Lower leg skin (tissue), 4 donors: ENCODE results near the gene CD300LB. TPM values are rescaled to one million over a fixed set of nuclear protein-coding genes. Genes with fewer than 3 reads are reported as not detected.
A peak's percentile ranks its signal among the peaks of the same experiment; 100 is the strongest.
"Not testable (repeated sequence)": the region's sequence is repeated elsewhere in the genome, so short reads cannot be mapped to it uniquely, and the experiment has no call there.

Source experiments
- DNase-seq, 2 donors: peaks; one replicate each; pipeline ENCODE4 v3.0.0-alpha.2; 2019; ENCODE audit warnings: low spot score in 2 of 2
- H3K4me3 ChIP-seq: fragments of 200-600 bp; sonication (generic); 2 replicates; pipeline ENCODE4 v1.5.1; 2017; ENCODE audit warnings: mild to moderate bottlenecking, low read depth; ENCODE audit not compliant: poor library complexity, severe bottlenecking
- CTCF ChIP-seq, 3 donors: fragments of 450-650 bp; IDR thresholded peaks; one replicate each; pipeline ENCODE4 v1.5.1; 2016; ENCODE audit warnings: antibody characterized with exemption in 3 of 3, mild to moderate bottlenecking in 3 of 3, moderate library complexity in 2 of 3
- POLR2A ChIP-seq, 2 donors: fragments of 450-650 bp; IDR thresholded peaks; one replicate each; pipeline ENCODE4 v1.6.1; 2016 to 2017; ENCODE audit warnings: antibody characterized with exemption in 2 of 2, mild to moderate bottlenecking in 1 of 2, moderate library complexity in 1 of 2
- WGBS, 2 donors: methylation state at CpG; one replicate each; pipeline ENCODE4 v1.1.5; 2018; 5-methylcytosine and 5-hydroxymethylcytosine counted together
- intact Hi-C: fragments of 100-400 bp; cut with DNase I; formaldehyde crosslinking; loops from one replicate; pipeline ENCODE4 v1.15.0; 2023; ENCODE audit warnings: low total_unique reads
- total RNA-seq, 4 donors: library from RNA; depleted of rRNA; stranded (reverse); fragments of >200 nt; gene quantifications; one replicate each; pipeline ENCODE4 v1.1.0, GENCODE V29; 2016

The CD300LB gene
- total RNA-seq, 4 donors from 2014 or later = 0.12 to 1.3 (median 0.55) TPM; not detected in 1

GRCh38 chr17:74514632-74515334, 16.5 kb downstream of the CD300LB start:
- DNase-seq = peak in 1 of 2 donors; percentile 68
- intact Hi-C loops = no loop called here
- no peak overlapping the region for H3K4me3 ChIP-seq
- 91% methylated on average over 10 of the region's 10 CpGs for WGBS, 2 donors
- TF ChIP-seq POLR2A (IDR thresholded peaks at IDR 0.05) = no peak
- peak in 1 of 3 donors; percentile 63 for TF ChIP-seq CTCF (IDR thresholded peaks at IDR 0.05)

- intact Hi-C loops = no loop called here
- no peak overlapping the region for H3K4me3 ChIP-seq
- peak in 1 of 2 donors; percentile 77 for DNase-seq
- TF ChIP-seq POLR2A (IDR thresholded peaks at IDR 0.05) (no peak), CTCF (IDR thresholded peaks at IDR 0.05) (peak in 1 of 3 donors; percentile 45)
- WGBS, 2 donors = 59 to 95% methylated on average over 3 of the region's 3 CpGs
Observed at GRCh38 chr17:74513987-74514631, 17.2 kb downstream of the CD300LB start.

- peak in 1 of 2 donors; percentile 80 for DNase-seq
- no peak for TF ChIP-seq CTCF (IDR thresholded peaks at IDR 0.05)
- TF ChIP-seq POLR2A (IDR thresholded peaks at IDR 0.05) = no peak
- 72 to 81% methylated on average over 7 of the region's 7 CpGs for WGBS, 2 donors
- H3K4me3 ChIP-seq = no peak overlapping the region
- intact Hi-C loops = no loop called here
Observed at GRCh38 chr17:74512624-74513091, 18.6 kb downstream of the CD300LB start.

- 83 to 88% methylated on average over 2 of the region's 2 CpGs for WGBS, 2 donors
- peak in 1 of 2 donors; percentile 53 for DNase-seq
- intact Hi-C loops = no loop called here
- no peak overlapping the region for H3K4me3 ChIP-seq
- TF ChIP-seq CTCF (IDR thresholded peaks at IDR 0.05) = no peak
- TF ChIP-seq POLR2A (IDR thresholded peaks at IDR 0.05) = no peak
Observed at GRCh38 chr17:74512036-74512435, 19.2 kb downstream of the CD300LB start.

- no peak overlapping the region for H3K4me3 ChIP-seq
- DNase-seq = no peak
- intact Hi-C loops = no loop called here
- TF ChIP-seq POLR2A (IDR thresholded peaks at IDR 0.05) (no peak), CTCF (IDR thresholded peaks at IDR 0.05) (no peak)
Observed at GRCh38 chr17:74508156-74508555, 23.1 kb downstream of the CD300LB start.

- H3K4me3 ChIP-seq, intact Hi-C loops, DNase-seq: not testable (repeated sequence)
- 83 to 86% methylated on average over 5 of the region's 5 CpGs for WGBS, 2 donors
Observed at GRCh38 chr17:74503949-74504348, 27.3 kb downstream of the CD300LB start.
